ENCODE results near the gene MBD3L2B.
"Not testable (repeated sequence)": the region's sequence is repeated elsewhere in the genome, so short reads cannot be mapped to it uniquely, and the experiment has no call there.

The MBD3L2B gene

DNA sequence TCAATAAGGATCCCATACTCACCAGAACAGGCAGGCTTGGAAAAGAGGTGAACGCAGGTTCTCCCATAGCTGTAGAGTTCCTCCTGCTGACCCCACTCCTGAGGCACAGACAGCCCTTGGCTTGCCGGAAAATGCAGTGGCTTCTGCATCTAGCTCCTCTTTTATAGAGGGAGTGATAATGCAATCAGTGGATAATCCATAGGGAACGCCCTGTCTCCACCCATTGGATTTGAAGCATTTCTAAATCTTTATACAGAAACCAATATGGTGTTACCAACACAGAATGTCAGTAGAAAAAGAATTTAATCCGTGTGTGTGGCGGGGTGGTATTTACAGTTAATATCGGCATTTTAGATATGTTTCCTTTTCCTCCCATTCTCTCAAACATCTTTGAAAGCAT lies at the start of gene MBD3L2B:
Gene MBD3L2B (minus strand): TSS at position 101 of the 400 bp plus-strand sequence. CDS start 34 bp downstream, at position 67.
- DNase-seq: not testable (repeated sequence)

DNA sequence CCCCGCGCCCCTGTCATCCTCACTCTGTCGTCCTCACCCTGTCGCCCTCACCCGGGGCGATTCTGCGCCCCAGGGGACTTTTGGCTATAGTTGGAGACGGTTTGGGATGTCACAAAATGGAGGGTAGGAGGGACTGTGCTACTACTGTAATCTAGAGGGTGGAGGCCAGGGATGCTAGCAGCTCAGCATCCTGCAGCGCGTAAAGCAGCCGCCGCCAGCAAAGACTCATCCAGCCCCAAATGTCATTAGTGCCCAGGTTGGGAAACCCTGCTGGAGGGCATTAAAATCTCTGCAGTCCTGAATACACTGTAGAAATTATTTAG lies 48.6 kb upstream of the MBD3L2B start:
- no peak for DNase-seq

DNA sequence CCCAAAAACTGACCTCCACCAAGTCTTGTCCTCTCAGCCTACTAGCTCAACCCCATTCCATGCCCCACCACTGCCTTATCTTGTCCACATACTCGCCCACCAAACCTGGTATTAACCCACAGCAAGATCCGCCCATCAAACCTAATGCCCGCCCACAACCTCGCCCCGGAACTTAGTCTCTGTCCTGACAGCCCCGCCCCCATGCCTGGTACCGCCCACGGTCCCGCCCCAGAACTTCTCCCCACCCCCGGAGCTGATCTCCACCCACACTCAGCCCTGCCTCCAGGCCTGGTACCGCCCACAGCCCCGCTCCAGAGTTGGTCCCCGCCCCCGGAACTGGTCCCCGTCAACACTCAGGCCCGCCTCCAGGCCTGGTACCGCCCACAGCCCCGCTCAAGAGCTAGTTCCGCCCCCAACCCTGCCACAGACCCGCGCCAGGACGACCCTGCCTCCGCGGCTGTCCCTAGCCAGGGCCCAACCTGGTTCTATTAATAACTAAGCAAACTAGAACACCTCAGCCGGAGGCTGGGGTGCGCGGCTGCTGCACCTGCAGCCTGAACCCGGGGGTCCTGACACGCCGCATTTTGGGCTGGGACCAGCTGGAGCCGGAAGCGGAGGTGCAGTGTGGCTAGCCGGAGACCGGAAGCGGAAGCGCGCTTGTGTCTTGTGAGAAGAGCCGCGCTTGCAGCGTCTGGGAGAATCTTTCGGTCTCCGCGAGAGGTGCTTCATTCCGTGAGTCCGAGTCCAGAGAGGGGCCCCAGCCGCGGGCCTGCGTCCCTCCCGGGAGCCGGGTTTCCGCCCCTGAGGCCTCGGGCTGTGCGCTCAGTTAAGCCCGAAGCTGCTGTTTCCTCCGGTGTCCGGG lies 48.0 kb upstream of the MBD3L2B start, which contains the start of gene ZNF557:
Gene ZNF557 (plus strand): TSS at position 662 of the 862 bp plus-strand sequence. CDS start 5,372 bp downstream, outside the sequence.
- peak; percentile 100 for DNase-seq

DNA sequence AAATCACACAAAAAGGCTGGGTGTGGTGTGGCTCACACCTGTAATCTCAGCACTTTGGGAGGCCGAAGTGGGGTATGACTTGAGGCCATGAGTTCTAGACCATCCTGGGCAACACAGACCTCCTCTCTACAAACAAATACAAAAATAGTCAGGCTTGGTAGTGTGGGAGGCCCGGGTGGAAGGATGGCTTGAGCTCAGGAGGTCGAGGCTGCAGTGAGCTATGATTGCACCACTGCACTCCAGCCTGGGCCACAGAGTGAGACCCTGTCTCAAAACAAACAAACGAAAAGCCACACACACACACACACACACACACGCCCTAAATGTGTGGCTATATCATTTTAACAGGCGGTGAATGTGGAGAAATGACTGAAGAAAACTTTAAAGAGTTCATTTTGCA lies 47.4 kb upstream of the MBD3L2B start:
- DNase-seq: no peak

DNA sequence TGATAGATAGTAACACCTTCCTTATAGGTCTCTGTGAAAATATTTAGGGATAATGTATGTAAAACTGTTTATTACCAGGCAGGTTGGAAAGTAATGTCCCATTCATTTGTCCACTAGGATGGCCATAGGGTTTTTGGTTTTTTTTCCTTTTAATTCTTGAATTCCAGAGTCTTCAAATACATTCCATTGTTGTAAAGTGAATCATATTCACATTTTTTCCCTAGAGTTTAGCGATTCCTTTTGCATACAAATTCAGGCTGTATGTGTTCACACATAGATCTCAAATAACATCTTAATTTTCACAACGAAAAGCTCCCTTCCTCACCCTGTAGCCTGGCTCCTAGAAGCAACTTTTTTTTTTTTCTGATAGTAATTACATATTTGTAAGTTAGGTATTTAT lies 46.5 kb upstream of the MBD3L2B start:
- no peak for DNase-seq

DNA sequence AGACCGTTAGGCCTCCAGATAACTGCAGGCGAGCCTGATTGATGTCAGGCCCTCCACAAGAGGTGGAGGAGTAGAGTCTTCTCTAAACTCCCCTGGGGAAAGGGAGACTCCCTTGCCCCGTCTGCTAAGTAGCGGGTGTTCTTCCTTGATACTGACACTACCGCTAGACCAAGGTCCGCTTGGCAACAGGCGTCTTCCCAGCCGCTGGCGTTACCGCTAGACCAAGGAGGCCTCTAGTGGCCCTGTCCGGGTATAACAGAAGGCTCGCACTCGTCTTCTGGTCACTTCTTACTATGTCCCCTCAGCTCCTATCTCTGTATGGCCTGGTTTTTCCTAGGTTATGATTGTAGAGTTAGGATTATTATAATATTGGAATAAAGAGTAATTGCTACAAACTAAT lies 45.9 kb upstream of the MBD3L2B start:
- DNase-seq: not testable (repeated sequence)

DNA sequence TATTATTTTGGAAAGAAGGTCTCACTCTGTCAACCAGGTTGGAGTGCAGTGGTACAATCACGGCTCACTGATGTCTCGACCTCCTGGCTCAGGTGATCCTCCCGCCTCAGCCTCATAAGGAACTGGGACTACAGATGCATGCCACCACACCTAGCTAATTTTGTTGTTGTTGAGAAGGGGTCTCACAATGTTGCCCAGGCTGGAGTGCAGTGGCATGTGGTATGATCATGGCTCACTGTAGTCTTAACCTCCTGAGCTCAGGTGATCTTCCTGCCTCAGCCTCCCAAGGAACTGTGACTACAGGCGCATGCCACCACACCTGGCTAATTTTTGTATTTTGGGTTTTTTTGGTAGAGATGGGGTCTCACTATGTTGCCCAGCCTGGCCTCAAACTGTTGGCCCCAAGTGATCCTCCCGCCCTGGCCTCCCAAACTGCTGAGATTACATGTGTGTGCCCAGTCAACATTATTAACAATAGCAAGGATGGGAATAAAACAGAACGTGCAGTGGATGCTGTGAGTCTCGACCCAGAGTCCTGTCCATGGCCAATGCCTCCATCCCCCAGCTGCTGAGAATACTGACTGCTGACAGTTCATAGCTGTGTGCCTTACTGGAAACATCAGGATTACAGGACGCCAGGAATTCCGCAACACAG lies 42.7 kb upstream of the MBD3L2B start:
- no peak for DNase-seq

DNA sequence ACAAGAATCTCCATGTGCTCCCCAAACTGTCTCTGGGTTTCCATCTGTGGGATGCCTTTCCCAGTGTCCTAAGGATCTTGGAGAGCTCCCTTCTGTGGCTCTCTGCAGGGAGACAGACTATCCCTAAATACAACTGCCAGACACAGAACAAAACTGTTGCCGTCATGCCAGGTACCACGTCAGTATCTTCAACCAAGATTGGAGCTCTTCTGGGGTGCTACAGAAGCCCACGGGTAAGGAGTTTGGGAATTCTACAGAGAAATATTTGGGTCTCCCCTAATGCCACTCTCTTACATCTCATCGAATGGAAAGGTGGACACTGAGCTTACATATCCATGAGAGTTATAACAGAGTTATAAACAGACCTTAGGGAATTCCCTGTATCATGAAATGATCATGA lies 42.1 kb upstream of the MBD3L2B start:
- no peak for DNase-seq

DNA sequence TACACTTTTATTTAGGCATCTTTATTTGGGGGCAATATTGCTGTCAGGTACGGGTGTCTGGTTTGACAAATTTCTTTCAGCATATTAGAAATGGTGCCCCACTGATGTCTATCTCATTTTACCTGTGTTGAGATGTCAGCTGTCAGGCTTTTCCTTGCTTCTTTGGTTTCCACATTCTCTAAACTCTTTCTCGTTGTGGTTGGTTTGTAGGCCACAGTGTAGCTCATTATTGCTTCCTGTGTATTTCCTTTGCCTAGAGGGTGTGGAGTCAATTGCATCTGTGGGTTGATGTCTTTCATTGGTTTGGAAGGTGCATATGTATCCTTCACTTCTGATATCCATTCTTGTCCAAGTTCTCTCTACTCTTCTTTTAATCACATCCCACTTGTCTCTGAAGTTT lies 38.7 kb upstream of the MBD3L2B start:
- DNase-seq: not testable (repeated sequence)

DNA sequence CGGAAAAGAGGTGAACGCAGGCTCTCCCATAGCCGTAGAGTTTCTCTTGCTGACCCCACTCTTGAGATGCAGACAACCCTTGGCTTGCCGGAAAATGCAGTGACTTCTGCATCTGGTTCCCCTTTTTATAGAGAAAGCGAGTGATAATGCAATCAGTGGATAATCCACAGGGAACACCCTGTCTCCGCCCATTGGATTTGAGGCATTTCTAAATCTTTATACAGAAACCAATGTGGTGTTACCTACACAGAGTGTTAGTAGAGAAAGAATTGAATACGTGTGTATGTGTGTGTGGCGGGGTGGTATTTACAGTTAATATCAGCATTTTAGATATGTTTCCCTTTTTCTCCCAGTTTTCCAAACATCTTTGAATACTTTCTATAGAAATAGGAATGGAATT lies 37.3 kb upstream of the MBD3L2B start, which contains the start of gene MBD3L3:
Gene MBD3L3 (minus strand): TSS at position 101 of the 400 bp plus-strand sequence. CDS start 71 bp downstream, at position 30.
- DNase-seq: not testable (repeated sequence)

DNA sequence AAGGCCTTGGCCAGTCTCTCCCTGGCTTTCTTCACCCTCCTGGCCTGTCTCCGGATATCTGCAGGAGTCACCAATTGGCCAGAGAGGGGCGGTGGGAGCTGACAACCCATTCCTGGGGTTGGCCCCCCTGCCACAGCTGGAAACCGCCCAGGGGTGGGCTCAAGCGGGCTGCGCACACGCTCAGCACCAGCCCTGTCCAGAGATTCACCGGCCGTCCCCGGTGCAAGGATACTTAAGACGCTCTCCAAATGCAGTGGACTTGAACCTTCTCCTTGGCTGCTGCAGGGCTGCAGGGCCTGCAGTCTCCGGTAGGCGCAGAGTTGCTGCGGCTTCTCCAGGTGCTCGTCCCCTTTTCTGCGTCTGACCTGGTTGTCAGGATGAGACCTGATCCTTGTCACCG lies 35.1 kb upstream of the MBD3L2B start:
- not testable (repeated sequence) for DNase-seq

DNA sequence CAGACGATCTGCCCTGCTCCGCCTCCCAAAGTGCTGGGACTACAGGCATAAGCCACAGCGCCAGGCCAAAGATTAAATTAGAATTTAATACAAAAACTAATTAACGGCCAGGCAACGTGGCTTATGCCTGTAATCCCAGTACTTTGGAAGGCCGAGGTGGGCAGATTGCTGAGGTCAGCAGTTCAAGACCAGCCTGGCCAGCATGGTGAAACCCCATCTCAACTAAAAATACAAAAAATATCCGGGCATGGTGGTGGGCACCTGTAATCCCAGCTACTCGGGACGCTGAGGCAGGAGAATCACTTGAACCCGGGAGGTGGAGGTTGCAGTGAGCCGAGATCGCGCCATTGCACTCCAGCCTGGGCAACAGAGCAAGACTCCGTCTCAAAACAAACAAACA lies 34.4 kb upstream of the MBD3L2B start:
- DNase-seq: not testable (repeated sequence)

DNA sequence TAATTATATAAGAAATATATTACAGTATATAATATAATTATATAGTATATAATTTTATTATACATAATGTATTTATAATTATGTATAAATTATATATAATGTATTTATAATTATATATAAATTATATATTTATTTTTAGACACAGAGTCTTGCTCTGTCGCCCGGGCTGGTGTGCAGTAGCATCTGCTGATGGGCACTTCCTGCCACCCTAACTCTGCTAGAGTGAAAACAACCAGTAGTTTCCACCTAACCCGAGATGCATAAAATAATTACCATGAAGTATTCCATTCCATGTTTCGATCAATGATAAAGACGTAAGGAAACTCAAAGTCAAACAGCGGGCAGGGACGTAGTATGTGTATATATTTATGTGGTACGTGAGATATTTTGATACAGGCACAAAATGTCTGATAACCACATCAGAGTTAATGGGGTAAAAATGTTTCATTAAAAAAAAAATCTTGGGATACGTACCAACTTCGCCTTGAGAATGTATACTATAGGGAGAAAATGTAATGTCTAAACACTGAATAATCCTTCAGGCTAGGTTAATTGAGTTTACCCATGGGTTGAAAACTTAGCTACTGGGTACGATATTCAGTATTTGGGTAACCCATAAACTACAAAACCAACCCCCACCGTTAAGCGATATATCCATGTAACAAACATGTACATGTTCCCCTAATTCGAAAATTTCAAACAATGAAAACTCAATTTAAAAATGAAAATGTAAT lies 33.6 kb upstream of the MBD3L2B start:
- DNase-seq: not testable (repeated sequence)

DNA sequence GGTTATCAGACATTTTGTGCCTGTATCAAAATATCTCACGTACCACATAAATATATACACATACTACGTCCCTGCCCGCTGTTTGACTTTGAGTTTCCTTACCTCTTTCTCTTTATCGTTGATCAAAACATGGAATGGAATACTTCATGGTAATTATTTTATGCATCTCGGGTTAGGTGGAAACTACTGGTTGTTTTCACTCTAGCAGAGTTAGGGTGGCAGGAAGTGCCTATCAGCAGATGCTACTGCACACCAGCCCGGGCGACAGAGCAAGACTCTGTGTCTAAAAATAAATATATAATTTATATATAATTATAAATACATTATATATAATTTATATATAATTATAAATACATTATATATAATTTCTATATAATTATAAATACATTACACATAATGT lies 31.7 kb upstream of the MBD3L2B start:
- DNase-seq: not testable (repeated sequence)

DNA sequence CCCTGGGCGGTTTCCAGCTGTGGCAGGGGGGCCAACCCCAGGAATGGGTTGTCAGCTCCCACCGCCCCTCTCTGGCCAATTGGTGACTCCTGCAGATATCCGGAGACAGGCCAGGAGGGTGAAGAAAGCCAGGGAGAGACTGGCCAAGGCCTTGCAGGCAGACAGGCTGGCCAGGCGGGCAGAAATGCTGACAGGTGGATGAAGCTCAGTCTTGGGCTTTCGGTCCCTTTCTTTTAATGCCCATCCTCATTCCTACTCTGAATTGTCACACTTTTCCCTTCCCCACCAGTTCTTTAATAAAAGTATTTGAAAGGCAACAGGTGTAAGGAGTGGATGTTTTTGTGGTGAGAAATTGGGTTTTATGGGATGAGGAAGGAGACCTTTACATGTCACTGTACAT lies 30.2 kb upstream of the MBD3L2B start:
- not testable (repeated sequence) for DNase-seq

DNA sequence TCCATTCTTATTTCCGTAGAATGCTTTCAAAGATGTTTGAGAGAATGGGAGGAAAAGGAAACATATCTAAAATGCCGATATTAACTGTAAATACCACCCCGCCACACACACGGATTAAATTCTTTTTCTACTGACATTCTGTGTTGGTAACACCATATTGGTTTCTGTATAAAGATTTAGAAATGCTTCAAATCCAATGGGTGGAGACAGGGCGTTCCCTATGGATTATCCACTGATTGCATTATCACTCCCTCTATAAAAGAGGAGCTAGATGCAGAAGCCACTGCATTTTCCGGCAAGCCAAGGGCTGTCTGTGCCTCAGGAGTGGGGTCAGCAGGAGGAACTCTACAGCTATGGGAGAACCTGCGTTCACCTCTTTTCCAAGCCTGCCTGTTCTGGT lies 27.8 kb upstream of the MBD3L2B start, which contains the start of gene MBD3L2:
Gene MBD3L2 (plus strand): TSS at position 301 of the 400 bp plus-strand sequence. CDS start 53 bp downstream, at position 354.
- DNase-seq: not testable (repeated sequence)

DNA sequence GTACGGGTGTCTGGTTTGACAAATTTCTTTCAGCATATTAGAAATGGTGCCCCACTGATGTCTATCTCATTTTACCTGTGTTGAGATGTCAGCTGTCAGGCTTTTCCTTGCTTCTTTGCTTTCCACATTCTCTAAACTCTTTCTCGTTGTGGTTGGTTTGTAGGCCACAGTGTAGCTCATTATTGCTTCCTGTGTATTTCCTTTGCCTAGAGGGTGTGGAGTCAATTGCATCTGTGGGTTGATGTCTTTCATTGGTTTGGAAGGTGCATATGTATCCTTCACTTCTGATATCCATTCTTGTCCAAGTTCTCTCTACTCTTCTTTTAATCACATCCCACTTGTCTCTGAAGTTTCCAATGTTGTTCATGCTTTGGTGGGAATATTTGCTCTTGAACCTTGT lies 20.3 kb upstream of the MBD3L2B start:
- not testable (repeated sequence) for DNase-seq

DNA sequence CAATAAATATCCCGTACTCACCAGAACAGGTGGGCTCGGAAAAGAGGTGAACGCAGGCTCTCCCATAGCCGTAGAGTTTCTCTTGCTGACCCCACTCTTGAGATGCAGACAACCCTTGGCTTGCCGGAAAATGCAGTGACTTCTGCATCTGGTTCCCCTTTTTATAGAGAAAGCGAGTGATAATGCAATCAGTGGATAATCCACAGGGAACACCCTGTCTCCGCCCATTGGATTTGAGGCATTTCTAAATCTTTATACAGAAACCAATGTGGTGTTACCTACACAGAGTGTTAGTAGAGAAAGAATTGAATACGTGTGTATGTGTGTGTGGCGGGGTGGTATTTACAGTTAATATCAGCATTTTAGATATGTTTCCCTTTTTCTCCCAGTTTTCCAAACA lies 18.8 kb upstream of the MBD3L2B start, which contains the start of gene MBD3L4:
Gene MBD3L4 (minus strand): TSS at position 101 of the 400 bp plus-strand sequence. CDS start 35 bp downstream, at position 66.
- DNase-seq: not testable (repeated sequence)

DNA sequence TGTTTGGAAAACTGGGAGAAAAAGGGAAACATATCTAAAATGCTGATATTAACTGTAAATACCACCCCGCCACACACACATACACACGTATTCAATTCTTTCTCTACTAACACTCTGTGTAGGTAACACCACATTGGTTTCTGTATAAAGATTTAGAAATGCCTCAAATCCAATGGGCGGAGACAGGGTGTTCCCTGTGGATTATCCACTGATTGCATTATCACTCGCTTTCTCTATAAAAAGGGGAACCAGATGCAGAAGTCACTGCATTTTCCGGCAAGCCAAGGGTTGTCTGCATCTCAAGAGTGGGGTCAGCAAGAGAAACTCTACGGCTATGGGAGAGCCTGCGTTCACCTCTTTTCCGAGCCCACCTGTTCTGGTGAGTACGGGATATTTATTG lies 9.0 kb upstream of the MBD3L2B start, which contains the start of gene MBD3L5:
Gene MBD3L5 (plus strand): TSS at position 301 of the 400 bp plus-strand sequence. CDS start 34 bp downstream, at position 335.
- not testable (repeated sequence) for DNase-seq

DNA sequence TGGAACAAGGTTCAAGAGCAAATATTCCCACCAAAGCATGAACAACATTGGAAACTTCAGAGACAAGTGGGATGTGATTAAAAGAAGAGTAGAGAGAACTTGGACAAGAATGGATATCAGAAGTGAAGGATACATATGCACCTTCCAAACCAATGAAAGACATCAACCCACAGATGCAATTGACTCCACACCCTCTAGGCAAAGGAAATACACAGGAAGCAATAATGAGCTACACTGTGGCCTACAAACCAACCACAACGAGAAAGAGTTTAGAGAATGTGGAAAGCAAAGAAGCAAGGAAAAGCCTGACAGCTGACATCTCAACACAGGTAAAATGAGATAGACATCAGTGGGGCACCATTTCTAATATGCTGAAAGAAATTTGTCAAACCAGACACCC lies 7.6 kb upstream of the MBD3L2B start:
- not testable (repeated sequence) for DNase-seq

DNA sequence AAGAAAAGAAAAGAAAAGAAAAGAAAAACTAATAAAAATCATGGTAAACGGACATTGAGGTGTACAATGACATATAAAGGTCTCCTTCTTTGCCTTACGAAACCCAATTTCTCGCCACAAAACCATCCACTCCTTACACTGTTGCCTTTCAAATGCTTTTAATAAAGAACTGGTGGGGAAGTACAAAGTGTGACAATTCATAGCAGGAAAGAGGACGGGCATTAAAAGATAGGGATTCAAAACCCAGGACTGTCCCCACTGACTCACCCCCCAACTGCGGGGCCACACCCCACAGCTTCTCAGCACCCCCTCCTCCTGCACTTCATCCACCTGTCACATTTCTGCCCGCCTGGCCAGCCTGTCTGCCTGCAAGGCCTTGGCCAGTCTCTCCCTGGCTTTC lies 2.4 kb downstream of the MBD3L2B start:
- no peak for DNase-seq

DNA sequence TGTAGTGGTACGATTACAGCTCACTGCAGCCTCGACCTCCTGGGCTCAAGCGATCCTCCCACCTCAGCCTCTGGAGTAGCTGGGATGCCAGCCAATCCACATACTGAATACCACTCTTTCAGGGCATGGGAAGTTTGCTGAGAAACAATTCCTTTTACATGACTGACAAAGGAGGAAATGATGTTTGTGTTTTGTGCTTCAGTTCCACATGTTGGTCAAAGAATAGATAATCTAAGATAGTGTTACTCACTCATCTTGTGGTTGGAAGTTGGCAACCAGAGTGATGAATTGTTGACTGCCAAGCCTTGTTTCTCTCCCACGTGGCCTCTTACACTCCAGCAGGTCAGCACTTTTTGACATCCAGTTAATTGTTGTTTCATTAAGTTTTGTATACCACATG lies 7.6 kb downstream of the MBD3L2B start:
- DNase-seq: peak; percentile 17
